Bronchial epithelial cell (primary cell): ENCODE data around the gene EIF4EBP2. TPM values are rescaled to one million over a fixed set of nuclear protein-coding genes. Genes with fewer than 3 reads are reported as not detected.
A peak's percentile ranks its signal among the peaks of the same experiment; 100 is the strongest.

ENCODE experiments used
- DNase-seq: peaks from one replicate; pipeline ENCODE4 v3.0.0-alpha.2; 2010; ENCODE audit warnings: low read depth
- FAIRE-seq: peaks from 2 replicates; lab custom pipeline; 2011; peaks lifted over from hg19 to GRCh38; lab: Jason Lieb, UNC
- H3K27me3 ChIP-seq: 2 replicates; pipeline ENCODE4 v1.5.1; 2011; ENCODE audit warnings: low read length; ENCODE audit not compliant: control insufficient read depth, insufficient read depth
- H3K36me3 ChIP-seq: 2 replicates; pipeline ENCODE4 v1.5.1; 2011; ENCODE audit warnings: low read length; ENCODE audit not compliant: control insufficient read depth, insufficient read depth
- H3K4me3 ChIP-seq: 2 replicates; pipeline ENCODE4 v1.5.1; 2011; ENCODE audit warnings: mild to moderate bottlenecking, low read depth, low read length, control low read depth
- total RNA-seq: library from RNA; depleted of rRNA; stranded (reverse); fragments of >200 nt; gene quantifications from 2 replicates; pipeline ENCODE4 v1.2.1, GENCODE V29; 2014
- TF ChIP-seq, protein P1 (sequence below): IDR thresholded peaks from 2 replicates; pipeline ENCODE4 v1.5.1; 2011; ENCODE audit warnings: mild to moderate bottlenecking, moderate library complexity, low read length, control low read depth, inconsistent platforms; ENCODE audit not compliant: insufficient read depth, severe bottlenecking

Gene EIF4EBP2
- total RNA-seq, 1 donor from 2014 or later = 7.9 TPM

DNA sequence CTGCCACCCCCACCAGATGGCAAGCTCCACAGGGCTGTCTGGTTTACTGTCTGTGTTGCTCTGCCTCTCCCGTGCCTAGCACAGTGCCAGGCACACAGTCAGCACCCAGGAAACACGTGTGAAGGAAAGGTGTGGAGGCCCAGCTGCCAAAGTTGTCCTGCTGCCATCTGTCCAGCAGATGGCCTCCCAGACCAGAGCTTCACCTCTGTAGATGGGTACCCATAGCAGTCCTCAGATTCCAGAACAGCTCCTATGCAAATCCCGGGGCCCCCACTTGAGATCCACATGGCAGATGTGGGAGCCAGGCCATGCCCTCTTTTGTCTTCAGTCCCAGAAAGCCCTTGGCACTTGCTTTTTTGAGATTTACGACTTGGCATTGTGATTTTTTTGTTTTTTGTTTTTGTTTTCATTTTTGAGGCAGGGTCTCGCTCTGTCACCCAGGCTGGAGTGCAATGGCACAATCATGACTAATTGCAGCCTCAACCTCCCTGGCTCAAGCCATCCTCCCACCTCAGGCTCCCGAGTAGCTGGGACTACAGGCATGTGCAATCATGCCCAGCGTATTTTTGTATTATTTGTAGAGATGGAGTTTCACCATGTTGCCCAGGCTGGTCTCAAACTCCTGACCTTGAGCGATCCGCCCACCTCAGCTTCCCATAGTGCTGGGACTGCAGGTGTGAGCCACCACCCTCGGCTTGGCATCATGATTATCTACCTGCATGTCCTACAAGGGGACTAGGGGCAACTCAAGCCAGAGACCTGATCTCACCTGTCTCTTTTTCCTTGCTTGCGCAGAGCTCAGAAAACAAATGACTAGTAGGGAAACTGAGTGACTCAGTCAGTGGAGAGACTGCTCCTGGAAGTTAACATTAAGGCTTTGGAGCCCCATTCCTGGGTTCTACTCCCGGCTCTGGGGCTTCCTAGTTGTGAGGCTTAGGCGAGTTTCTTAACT is 57.7 kb downstream of the EIF4EBP2 start:
- peak; percentile 60 for DNase-seq
- H3K4me3 ChIP-seq = no peak overlapping the region
- no peaks in the 10 kb centered on the region for H3K36me3 ChIP-seq
- peaks cover 20% of the 10 kb centered on the region for H3K27me3 ChIP-seq
- no peak for FAIRE-seq
- TF ChIP-seq, protein P1, sequence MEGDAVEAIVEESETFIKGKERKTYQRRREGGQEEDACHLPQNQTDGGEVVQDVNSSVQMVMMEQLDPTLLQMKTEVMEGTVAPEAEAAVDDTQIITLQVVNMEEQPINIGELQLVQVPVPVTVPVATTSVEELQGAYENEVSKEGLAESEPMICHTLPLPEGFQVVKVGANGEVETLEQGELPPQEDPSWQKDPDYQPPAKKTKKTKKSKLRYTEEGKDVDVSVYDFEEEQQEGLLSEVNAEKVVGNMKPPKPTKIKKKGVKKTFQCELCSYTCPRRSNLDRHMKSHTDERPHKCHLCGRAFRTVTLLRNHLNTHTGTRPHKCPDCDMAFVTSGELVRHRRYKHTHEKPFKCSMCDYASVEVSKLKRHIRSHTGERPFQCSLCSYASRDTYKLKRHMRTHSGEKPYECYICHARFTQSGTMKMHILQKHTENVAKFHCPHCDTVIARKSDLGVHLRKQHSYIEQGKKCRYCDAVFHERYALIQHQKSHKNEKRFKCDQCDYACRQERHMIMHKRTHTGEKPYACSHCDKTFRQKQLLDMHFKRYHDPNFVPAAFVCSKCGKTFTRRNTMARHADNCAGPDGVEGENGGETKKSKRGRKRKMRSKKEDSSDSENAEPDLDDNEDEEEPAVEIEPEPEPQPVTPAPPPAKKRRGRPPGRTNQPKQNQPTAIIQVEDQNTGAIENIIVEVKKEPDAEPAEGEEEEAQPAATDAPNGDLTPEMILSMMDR = peak; percentile 92

DNA sequence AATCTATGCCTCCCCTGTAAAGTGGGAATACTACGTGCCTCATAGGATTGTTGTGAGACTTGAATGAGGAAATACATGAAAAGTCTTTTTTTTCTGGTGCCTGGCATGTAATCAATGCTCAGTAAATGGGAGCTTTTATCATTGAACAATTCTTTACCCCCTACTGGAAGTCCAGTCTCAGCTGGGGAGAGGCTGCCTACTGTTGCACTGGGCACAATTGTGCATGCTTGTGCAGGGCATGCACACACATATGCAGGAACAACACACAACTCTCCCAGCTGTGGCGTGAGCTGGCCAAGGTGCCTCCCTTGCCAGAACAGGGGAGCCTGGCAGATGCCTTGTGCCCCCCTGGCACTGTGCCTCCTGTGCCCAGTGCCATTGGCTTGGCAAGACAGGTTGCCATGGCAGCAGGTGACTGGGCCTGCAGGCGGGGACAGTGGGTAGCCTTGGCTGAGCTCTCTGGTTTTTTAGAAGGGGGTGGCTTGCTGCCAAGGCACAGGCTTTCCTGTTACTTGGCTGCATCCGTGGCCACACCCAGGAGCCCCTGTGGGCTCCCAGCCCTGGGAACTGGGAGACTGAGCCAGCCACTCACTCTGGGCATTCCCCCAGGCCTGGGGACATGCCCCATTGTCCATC is 58.5 kb downstream of the EIF4EBP2 start:
- H3K27me3 ChIP-seq = peaks cover 24% of the 10 kb centered on the region
- TF ChIP-seq, protein P1 = no peak
- no peaks in the 10 kb centered on the region for H3K36me3 ChIP-seq
- DNase-seq (peak; percentile 10), FAIRE-seq (no peak)
- no peak overlapping the region for H3K4me3 ChIP-seq

DNA sequence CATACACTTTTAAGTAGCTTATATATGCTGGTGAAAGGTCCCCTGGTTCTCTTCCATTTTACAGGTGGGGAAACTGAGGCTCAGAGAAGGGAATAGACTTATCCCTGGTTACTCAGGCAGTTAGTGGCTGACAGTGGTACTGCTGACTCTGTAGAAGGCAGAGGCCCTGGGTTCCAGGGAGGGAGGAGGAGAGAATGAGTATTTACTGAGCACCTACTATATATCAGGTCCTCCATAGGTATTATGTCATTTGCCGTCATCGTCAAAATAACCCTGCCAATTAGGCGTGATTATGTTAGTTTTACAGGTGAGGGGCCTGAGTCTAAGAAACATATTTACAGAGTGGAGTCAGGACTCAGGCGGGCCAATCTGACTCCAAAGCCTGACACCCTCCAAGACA is 61.3 kb downstream of the EIF4EBP2 start:
- peaks cover 25% of the 10 kb centered on the region for H3K27me3 ChIP-seq
- TF ChIP-seq, protein P1 = no peak
- FAIRE-seq (no peak), DNase-seq (no peak)
- no peak overlapping the region for H3K4me3 ChIP-seq
- no peaks in the 10 kb centered on the region for H3K36me3 ChIP-seq

DNA sequence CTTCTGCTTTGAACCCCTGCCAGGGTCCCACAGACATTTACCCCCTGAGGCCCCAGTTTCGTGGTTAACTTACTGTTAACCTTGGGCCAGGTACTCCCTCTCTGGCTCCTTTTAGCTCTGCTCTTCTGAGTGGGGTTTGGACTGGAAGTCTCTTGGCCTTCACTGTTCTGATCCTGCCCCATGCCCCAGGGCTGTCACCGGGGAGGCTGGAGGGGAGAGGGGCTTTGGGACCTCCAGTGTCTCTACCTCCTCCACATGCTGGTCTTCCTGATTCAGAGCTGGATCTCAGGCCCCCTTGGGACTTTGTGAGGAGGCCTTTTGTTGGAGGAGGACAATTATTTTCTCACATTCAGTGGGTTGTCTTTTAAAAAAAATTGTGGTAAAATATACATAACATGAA is 61.9 kb downstream of the EIF4EBP2 start:
- H3K4me3 ChIP-seq = no peak overlapping the region
- no peaks in the 10 kb centered on the region for H3K36me3 ChIP-seq
- peaks cover 25% of the 10 kb centered on the region for H3K27me3 ChIP-seq
- TF ChIP-seq, protein P1 = no peak
- DNase-seq (no peak), FAIRE-seq (no peak)

DNA sequence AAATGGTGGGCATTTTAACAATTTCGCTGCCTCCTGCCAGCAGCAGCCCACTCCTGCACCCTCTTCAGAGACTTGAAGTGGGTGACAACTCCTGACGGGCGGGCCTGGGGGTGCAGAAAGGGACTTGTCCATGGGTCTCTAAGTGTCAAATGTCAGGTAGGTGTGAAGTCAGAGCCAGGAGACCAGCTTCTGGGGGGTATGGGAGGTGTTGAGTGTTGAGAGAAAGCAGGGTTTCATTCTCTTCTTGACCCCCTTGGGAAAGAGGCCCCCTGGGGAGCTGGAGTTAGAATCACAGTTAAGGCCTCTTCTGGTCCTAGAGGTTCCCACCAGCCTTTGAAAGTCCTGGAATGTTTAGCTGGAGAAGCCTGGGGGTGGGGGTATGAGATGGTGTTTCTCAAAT is 63.0 kb downstream of the EIF4EBP2 start:
- DNase-seq (no peak), FAIRE-seq (no peak)
- TF ChIP-seq, protein P1 = no peak
- Histone ChIP-seq H3K4me3 (no peak overlapping the region), H3K36me3 (no peaks in the 10 kb centered on the region), H3K27me3 (peaks cover 28% of the 10 kb centered on the region)
